ENCODE results near the gene PHETA1.
"Not testable (repeated sequence)": the region's sequence is repeated elsewhere in the genome, so short reads cannot be mapped to it uniquely, and the experiment has no call there.

The PHETA1 gene

DNA sequence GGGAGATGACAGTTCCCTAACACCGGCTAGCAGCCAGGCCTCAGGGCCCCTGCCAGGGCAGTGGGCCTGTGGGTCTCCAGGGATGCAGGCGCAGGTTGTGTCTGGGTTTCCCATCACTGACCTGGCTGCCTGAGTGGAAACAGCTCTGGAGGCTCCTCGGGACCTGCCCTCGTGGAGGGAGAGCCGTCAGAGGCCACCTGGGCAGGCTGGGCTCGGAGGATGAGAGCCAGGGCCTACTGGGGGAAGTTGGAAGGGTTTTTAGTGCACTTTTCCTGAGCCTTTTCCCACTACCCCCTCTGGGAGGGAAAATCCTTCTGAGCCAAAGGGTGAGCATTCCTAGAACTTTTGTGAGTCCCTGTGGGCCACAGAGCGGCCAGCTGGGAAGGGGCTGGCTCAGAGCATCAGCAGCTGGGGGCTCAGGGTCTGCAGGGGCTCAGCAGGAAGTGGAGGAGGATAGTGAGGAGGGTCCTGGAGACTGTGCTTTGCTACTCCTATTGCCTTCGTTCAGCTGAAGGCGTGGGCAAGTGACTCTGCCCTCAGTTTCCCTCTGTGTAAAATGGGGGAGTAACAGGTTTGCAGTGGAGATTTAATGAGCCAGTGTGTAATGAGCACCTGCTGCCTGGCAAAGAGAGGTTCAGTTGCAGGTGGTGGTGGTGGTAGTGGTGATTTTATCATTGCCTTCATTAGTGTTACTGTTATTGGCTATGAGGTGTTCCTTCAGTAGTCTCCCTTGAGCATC, 38.7 kb upstream of the PHETA1 start:
- peaks cover 0 to 44% (median 9%) of the 10 kb centered on the region in 11 experiments; a peak in 11 of 22 replicates for H3K36me3 ChIP-seq
- H3K4me2 ChIP-seq = peak overlapping the region; percentile 98 to 100 (median 100)
- TF ChIP-seq Cebpa-rat (IDR thresholded peaks at IDR 0.05) = no peak
- peak overlapping the region; percentile 84 to 100 (median 98) for H3K4me3 ChIP-seq
- H4K20me1 ChIP-seq = peaks cover 54 to 65% (median 58%) of the 10 kb centered on the region in 11 experiments
- no peaks in the 10 kb centered on the region for H3K9me3 ChIP-seq (replicated peaks in 1 of 11)
- peaks cover 73 to 84% (median 80%) of the 10 kb centered on the region in 10 experiments for H3K4me1 ChIP-seq
- H3K27ac ChIP-seq = peak overlapping the region; percentile 93 to 99 (median 97)
- no peaks in the 10 kb centered on the region for H3K27me3 ChIP-seq
- H3K9ac ChIP-seq = peak overlapping the region; percentile 92 to 99 (median 98)

DNA sequence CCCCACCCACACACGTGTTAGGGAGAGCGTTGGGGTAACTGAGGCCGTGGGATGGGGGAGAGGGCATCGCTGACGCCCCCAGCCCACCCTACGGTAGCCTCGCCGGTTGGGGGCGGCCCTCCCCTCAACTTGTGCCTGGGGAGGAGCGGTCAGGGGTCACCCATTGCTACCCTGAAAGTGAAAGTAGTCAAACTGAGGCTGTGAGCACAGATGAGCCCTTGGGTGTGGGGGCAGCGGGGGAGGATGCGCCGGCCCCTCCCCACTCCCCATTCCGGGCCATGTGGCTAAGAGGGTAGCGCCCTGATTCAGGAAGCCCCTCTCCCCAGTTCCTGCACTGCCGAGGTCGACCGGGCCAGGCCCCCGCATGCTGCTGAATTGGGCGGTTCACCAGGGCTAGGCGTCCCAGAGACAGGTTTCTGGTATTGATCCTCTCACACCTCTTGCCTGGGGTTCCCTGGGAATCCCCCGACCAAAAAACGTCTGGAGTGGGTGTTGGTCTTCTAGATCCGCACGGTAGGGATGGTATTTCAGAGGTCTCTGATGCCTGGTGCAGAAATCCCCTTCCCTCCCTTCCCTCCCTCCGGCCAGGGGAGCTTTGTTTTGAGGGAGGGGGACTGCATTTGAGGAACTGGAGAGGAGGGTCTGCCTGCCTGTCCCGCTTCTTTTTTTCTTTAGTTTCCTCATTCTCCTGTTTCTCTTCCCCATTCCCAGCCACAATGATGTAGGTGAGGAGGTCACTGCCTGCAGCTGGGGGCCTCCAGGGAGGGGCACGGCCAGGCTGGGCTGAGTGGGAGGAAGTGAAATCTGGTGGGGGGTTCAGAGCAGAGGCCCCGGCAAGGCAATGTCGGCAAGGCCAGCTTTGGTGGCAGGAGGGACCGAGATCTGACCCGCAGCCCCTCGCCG, 37.8 kb upstream of the PHETA1 start:
- Histone ChIP-seq H3K4me2 (peak overlapping the region; percentile 98 to 100 (median 100)), H4K20me1 (peaks cover 46 to 57% (median 50%) of the 10 kb centered on the region in 11 experiments), H3K4me3 (peak overlapping the region; percentile 84 to 100 (median 98)), H3K4me1 (peaks cover 73 to 81% (median 78%) of the 10 kb centered on the region in 10 experiments), H3K36me3 (peaks cover 0 to 40% (median 8%) of the 10 kb centered on the region in 11 experiments; a peak in 11 of 22 replicates), H3K9me3 (replicated peaks in 1 of 11) (no peaks in the 10 kb centered on the region), H3K27ac (peak overlapping the region; percentile 93 to 99 (median 97)), H3K9ac (peak overlapping the region; percentile 92 to 99 (median 98)), H3K27me3 (no peaks in the 10 kb centered on the region)
- TF ChIP-seq Cebpa-rat (IDR thresholded peaks at IDR 0.05) = no peak

GRCh38 chr12:111405859-111406473, 37.1 kb upstream of the PHETA1 start, which contains the start of gene SH2B3:
SH2B3 (plus strand) TSS chr12:111405923; CDS start chr12:111418146, 12,223 bp downstream.
- Histone ChIP-seq H3K36me3 (peaks cover 0 to 32% (median 8%) of the 10 kb centered on the region in 11 experiments; a peak in 11 of 22 replicates), H3K4me2 (peak within 1 kb of the TSS; percentile 98 to 100 (median 100)), H3K4me1 (peaks cover 69 to 79% (median 75%) of the 10 kb centered on the region in 10 experiments), H3K9me3 (replicated peaks in 1 of 11) (no peaks in the 10 kb centered on the region), H3K9ac (peak within 1 kb of the TSS; percentile 92 to 99 (median 98)), H3K27ac (peak within 1 kb of the TSS; percentile 94 to 99 (median 97)), H3K4me3 (peak within 1 kb of the TSS; percentile 84 to 100 (median 98)), H3K27me3 (no peaks in the 10 kb centered on the region), H4K20me1 (peaks cover 39 to 49% (median 42%) of the 10 kb centered on the region in 11 experiments)
- TF ChIP-seq Cebpa-rat (IDR thresholded peaks at IDR 0.05) = no peak

DNA sequence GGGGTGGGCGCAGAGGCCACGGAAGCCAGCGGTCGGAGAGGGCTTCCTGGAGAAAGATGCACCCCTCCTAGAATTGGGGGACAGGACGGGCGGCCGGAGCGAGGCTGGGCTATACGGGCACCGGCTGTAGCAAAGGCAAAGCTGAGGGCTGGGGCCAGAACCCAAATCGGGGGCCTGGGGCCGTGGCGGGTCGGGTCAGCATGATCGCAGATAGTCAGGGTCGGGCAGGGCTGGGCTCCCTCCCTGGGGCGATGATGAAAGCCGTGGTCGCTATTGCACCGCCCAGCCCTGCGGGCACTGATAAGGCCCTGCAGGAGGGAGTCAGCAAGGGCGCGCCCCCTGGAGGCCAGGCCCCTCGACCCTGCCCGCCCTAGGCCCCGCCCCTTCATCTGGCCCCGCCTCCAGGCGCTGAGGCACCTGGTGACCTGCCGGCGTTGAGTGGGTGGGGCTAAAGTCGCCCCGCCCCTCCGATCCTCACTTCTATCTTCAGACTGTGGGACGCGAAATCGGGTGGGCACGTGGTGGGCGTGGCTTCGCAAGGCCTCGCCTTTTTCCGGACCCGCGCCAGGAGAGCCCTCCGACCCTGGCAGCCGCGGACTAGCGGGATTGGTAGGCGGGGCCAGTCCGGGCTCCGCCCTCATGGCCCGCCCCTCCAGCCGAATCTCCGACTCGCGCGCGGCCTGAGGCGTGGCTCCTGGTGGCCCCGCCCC, 36.4 kb upstream of the PHETA1 start:
- Histone ChIP-seq H3K4me1 (peaks cover 65 to 79% (median 74%) of the 10 kb centered on the region in 10 experiments), H3K36me3 (peaks cover 0 to 26% (median 8%) of the 10 kb centered on the region in 11 experiments; a peak in 11 of 22 replicates), H3K27ac (peak overlapping the region; percentile 49 to 99 (median 97); a peak in 21 of 22 replicates), H3K9me3 (replicated peaks in 1 of 11) (no peaks in the 10 kb centered on the region), H4K20me1 (peaks cover 32 to 42% (median 35%) of the 10 kb centered on the region in 11 experiments), H3K27me3 (no peaks in the 10 kb centered on the region), H3K4me3 (peak overlapping the region; percentile 84 to 100 (median 98)), H3K9ac (peak overlapping the region; percentile 92 to 99 (median 98)), H3K4me2 (peak overlapping the region; percentile 84 to 99 (median 90))
- peak in 7 of 11 experiments; percentile 55 to 81 (median 74); a peak in 9 of 22 replicates for TF ChIP-seq Cebpa-rat (IDR thresholded peaks at IDR 0.05)

DNA sequence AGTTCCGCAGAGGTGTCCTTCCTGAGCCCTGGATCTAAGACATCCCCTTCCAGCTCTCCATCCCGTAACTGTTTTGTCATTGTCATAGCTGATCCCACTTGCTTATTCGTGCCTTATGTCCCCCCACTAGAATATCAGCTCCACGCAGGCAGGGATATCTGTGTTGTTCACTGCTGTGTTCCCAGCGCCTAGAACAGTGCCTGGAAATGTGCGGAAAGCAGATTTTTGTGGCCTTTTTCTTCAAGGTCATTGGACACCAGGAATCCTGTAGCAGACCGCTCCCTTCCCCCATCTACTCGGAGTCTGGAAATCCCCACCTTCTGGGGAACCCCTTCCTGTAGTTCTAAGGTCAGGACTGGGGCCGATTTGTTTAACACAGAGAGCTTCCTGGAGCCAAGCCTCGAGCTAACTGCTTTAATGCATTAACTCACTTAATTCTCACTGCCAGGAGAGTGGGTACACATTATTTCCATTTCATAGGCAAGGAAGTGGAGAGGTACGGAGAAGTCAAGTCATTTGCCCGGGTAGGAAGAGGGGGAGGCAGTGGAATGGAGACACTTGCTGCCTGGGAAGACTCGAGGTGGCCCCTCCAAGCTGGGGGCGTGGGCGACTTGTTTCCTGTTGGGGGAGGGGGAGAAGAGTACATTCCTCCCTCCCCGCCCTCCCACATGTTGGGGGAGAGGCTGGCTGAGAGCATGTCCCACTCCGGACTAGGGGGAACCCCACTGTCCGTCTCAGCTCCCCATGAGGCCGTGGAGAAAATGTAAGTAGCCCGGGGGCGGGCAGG, 35.7 kb upstream of the PHETA1 start:
- H3K4me2 ChIP-seq = peak overlapping the region; percentile 68 to 96 (median 89)
- peak overlapping the region; percentile 72 to 99 (median 86) for H3K9ac ChIP-seq
- no peaks in the 10 kb centered on the region for H3K27me3 ChIP-seq
- no peaks in the 10 kb centered on the region for H3K9me3 ChIP-seq (replicated peaks in 1 of 11)
- H3K4me3 ChIP-seq = peak overlapping the region; percentile 56 to 100 (median 98)
- H4K20me1 ChIP-seq = peaks cover 24 to 35% (median 28%) of the 10 kb centered on the region in 11 experiments
- H3K36me3 ChIP-seq = peaks cover 0 to 23% (median 8%) of the 10 kb centered on the region in 11 experiments; a peak in 11 of 22 replicates
- H3K4me1 ChIP-seq = peaks cover 65 to 79% (median 74%) of the 10 kb centered on the region in 10 experiments
- peak overlapping the region; percentile 49 to 99 (median 96); a peak in 21 of 22 replicates for H3K27ac ChIP-seq
- no peak for TF ChIP-seq Cebpa-rat (IDR thresholded peaks at IDR 0.05)

GRCh38 chr12:111402490-111402824, 33.6 kb upstream of the PHETA1 start:
- H3K36me3 ChIP-seq; H3K4me3 ChIP-seq; H3K9me3 ChIP-seq (replicated peaks in 1 of 11); H3K27me3 ChIP-seq: not testable (repeated sequence)
- Histone ChIP-seq H3K4me1 (peaks cover 62 to 79% (median 74%) of the 10 kb centered on the region in 10 experiments), H3K27ac (peak overlapping the region; percentile 64 to 99 (median 96); a peak in 20 of 22 replicates), H4K20me1 (peaks cover 3 to 14% (median 7%) of the 10 kb centered on the region in 11 experiments; a peak in 20 of 22 replicates), H3K9ac (peak overlapping the region in 8 of 11 experiments; percentile 74 to 99 (median 82); a peak in 13 of 22 replicates), H3K4me2 (peak overlapping the region; percentile 68 to 96 (median 89); a peak in 21 of 22 replicates)

DNA sequence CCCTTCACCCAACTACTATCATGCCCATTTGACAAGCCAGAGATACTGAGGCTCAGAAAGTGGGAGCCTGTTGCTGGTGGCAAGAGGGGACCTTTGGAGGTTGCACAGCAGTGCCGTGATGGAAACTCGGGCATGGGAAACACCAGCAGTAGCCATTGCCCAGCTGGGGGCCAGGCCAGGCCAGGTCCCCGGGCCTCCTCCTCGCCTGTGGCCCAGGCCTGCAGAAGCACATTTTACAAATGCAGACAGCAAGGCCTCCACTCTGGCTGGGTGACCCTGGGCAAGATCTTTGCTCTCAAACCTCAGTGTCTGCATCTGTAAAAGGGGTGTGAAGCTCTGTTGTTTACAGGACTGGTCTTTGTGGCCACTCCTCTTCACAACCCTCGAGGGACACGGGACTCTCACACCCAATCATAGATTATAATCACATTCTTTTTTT, 32.3 kb upstream of the PHETA1 start:
- Histone ChIP-seq H3K4me2 (peak overlapping the region in 3 of 11 experiments; percentile 82 to 90 (median 85); a peak in 5 of 22 replicates), H3K36me3 (no peaks in the 10 kb centered on the region), H4K20me1 (peaks cover 0 to 1% (median 0%) of the 10 kb centered on the region in 11 experiments; a peak in 4 of 22 replicates), H3K27me3 (no peaks in the 10 kb centered on the region), H3K27ac (peak overlapping the region in 1 of 11 experiments; percentile 66; a peak in 2 of 22 replicates), H3K9me3 (replicated peaks in 1 of 11) (no peaks in the 10 kb centered on the region), H3K4me1 (peaks cover 61 to 88% (median 78%) of the 10 kb centered on the region in 10 experiments), H3K4me3 (no peak overlapping the region), H3K9ac (no peak overlapping the region)
- TF ChIP-seq Cebpa-rat (IDR thresholded peaks at IDR 0.05) = no peak

GRCh38 chr12:111399741-111400404, 31.0 kb upstream of the PHETA1 start:
- H3K4me2 ChIP-seq = peak overlapping the region; percentile 31 to 90 (median 83)
- peak overlapping the region in 3 of 11 experiments; percentile 15 to 75 (median 44); a peak in 6 of 22 replicates for H3K9ac ChIP-seq
- H3K36me3 ChIP-seq; H3K27me3 ChIP-seq; H3K4me3 ChIP-seq; H3K9me3 ChIP-seq (replicated peaks in 1 of 11); H4K20me1 ChIP-seq: not testable (repeated sequence)
- peak overlapping the region; percentile 53 to 90 (median 71); a peak in 21 of 22 replicates for H3K27ac ChIP-seq
- peaks cover 59 to 96% (median 75%) of the 10 kb centered on the region in 10 experiments for H3K4me1 ChIP-seq
